GM19023 (cell line): Measurements from ENCODE around the gene CALN1.
"Not testable (repeated sequence)": the region's sequence is repeated elsewhere in the genome, so short reads cannot be mapped to it uniquely, and the experiment has no call there.

Experiments
- ATAC-seq: cut with Tn5 transposase; IDR thresholded peaks from one replicate; pipeline ENCODE4 v1.9.1; 2021; ENCODE audit warnings: mild to moderate bottlenecking, moderate library complexity; ENCODE audit not compliant: unreplicated experiment

CALN1 gene

GRCh38 chr7:72409638-72410015 lies 2.5 kb downstream of the CALN1 start:
- ATAC-seq: no peak

GRCh38 chr7:72408966-72409637 lies 3.0 kb downstream of the CALN1 start:
- no peak for ATAC-seq

GRCh38 chr7:72406820-72407403 lies 5.2 kb downstream of the CALN1 start:
- no peak for ATAC-seq

GRCh38 chr7:72405871-72406270 lies 6.3 kb downstream of the CALN1 start:
- no peak for ATAC-seq

- ATAC-seq: peak; percentile 49
These were observed 6.7 kb downstream of the CALN1 start for GRCh38 chr7:72405418-72405817.

- no peak for ATAC-seq
These were observed 7.4 kb downstream of the CALN1 start for GRCh38 chr7:72404743-72405142.

GRCh38 chr7:72403458-72404076 lies 8.6 kb downstream of the CALN1 start:
- no peak for ATAC-seq

GRCh38 chr7:72394016-72394415 lies 18.1 kb downstream of the CALN1 start:
- ATAC-seq: no peak

- no peak for ATAC-seq
These were observed 20.2 kb downstream of the CALN1 start for GRCh38 chr7:72391821-72392377.

GRCh38 chr7:72386118-72386517 lies 26.0 kb downstream of the CALN1 start:
- ATAC-seq: no peak

- no peak for ATAC-seq
These were observed 49.9 kb downstream of the CALN1 start for GRCh38 chr7:72362246-72362645.

- ATAC-seq: no peak
These were observed 66.9 kb downstream of the CALN1 start for GRCh38 chr7:72345208-72345727.

- no peak for ATAC-seq
These were observed 68.1 kb downstream of the CALN1 start for GRCh38 chr7:72343991-72344390.

GRCh38 chr7:72343354-72343753 lies 68.8 kb downstream of the CALN1 start:
- ATAC-seq: not testable (repeated sequence)

GRCh38 chr7:72337390-72338167 lies 74.6 kb downstream of the CALN1 start:
- no peak for ATAC-seq

GRCh38 chr7:72336632-72337389 lies 75.3 kb downstream of the CALN1 start:
- no peak for ATAC-seq

GRCh38 chr7:72336382-72336631 lies 75.8 kb downstream of the CALN1 start:
- ATAC-seq: no peak

- no peak for ATAC-seq
These were observed 76.4 kb downstream of the CALN1 start for GRCh38 chr7:72335561-72336381.

GRCh38 chr7:72334698-72335097 lies 77.4 kb downstream of the CALN1 start:
- no peak for ATAC-seq

GRCh38 chr7:72334066-72334465 lies 78.1 kb downstream of the CALN1 start:
- no peak for ATAC-seq
